Measurements from ENCODE around the gene GPM6B. TPM values are rescaled to one million over a fixed set of nuclear protein-coding genes. Genes with fewer than 3 reads are reported as not detected.

Gene GPM6B
- total RNA-seq, 6 donors from 2014 or later, result 5.2 to 29.6 (median 21.8) TPM

- TF ChIP-seq EP300 (IDR thresholded peaks at IDR 0.05) (no peak), POLR2A (IDR thresholded peaks at IDR 0.05) (no peak), POLR2AphosphoS5 (IDR thresholded peaks at IDR 0.05) (no peak)
- DNase-seq (no peak), ATAC-seq (ENCODE audit: low FRiP score in 2 of 2) (no peak)
- H3K27me3 ChIP-seq, result no peaks in the 10 kb centered on the region
- H3K4me3 ChIP-seq, result no peak overlapping the region
- H3K36me3 ChIP-seq, result no peaks in the 10 kb centered on the region
- no peaks in the 10 kb centered on the region for H3K4me1 ChIP-seq
- H3K9me3 ChIP-seq, result no peaks in the 10 kb centered on the region
- WGBS, 2 donors, result 85 to 94% methylated on average over 7 of the region's 7 CpGs
- H3K27ac ChIP-seq, result no peak overlapping the region
Measured at GRCh38 chrX:13815664-13816063, 1.2 kb downstream of the GPM6B start.

- ATAC-seq (ENCODE audit: low FRiP score in 2 of 2) (no peak), DNase-seq (no peak)
- Histone ChIP-seq H3K9me3 (no peaks in the 10 kb centered on the region), H3K4me1 (no peaks in the 10 kb centered on the region), H3K27me3 (no peaks in the 10 kb centered on the region), H3K27ac (no peak overlapping the region), H3K4me3 (no peak overlapping the region), H3K36me3 (no peaks in the 10 kb centered on the region)
- no peak for TF ChIP-seq POLR2AphosphoS5 (IDR thresholded peaks at IDR 0.05)
- TF ChIP-seq CTCF (IDR thresholded peaks at IDR 0.05), result no peak
- TF ChIP-seq POLR2A (IDR thresholded peaks at IDR 0.05), result no peak
- no peak for TF ChIP-seq EP300 (IDR thresholded peaks at IDR 0.05)
Measured at GRCh38 chrX:13808865-13809264, 8.0 kb downstream of the GPM6B start.

- Histone ChIP-seq H3K4me3 (no peak overlapping the region), H3K27ac (no peak overlapping the region), H3K36me3 (no peaks in the 10 kb centered on the region), H3K9me3 (no peaks in the 10 kb centered on the region), H3K27me3 (no peaks in the 10 kb centered on the region), H3K4me1 (no peaks in the 10 kb centered on the region)
- ATAC-seq (ENCODE audit: low FRiP score in 2 of 2), result no peak
- 71 to 76% methylated on average over 4 of the region's 4 CpGs for WGBS, 2 donors
- TF ChIP-seq CTCF (IDR thresholded peaks at IDR 0.05), result no peak
- no peak for TF ChIP-seq EP300 (IDR thresholded peaks at IDR 0.05)
- no peak for TF ChIP-seq POLR2AphosphoS5 (IDR thresholded peaks at IDR 0.05)
- no peak for TF ChIP-seq POLR2A (IDR thresholded peaks at IDR 0.05)
- DNase-seq, result no peak
Measured at GRCh38 chrX:13808293-13808692, 8.6 kb downstream of the GPM6B start.

- WGBS, 2 donors, result 69 to 72% methylated on average over 2 of the region's 2 CpGs
- ATAC-seq (ENCODE audit: low FRiP score in 2 of 2) (no peak), DNase-seq (no peak)
- Histone ChIP-seq H3K27me3 (no peaks in the 10 kb centered on the region), H3K4me1 (no peaks in the 10 kb centered on the region), H3K9me3 (no peaks in the 10 kb centered on the region), H3K4me3 (no peak overlapping the region), H3K36me3 (no peaks in the 10 kb centered on the region), H3K27ac (no peak overlapping the region)
- TF ChIP-seq CTCF (IDR thresholded peaks at IDR 0.05), result peak in 2 of 6 experiments; percentile 11 to 19
- no peak for TF ChIP-seq POLR2A (IDR thresholded peaks at IDR 0.05)
Measured at GRCh38 chrX:13805241-13805640, 11.7 kb downstream of the GPM6B start.

- ATAC-seq (ENCODE audit: low FRiP score in 2 of 2), result no peak
Measured at GRCh38 chrX:13803116-13803515, 13.8 kb downstream of the GPM6B start.

More at GRCh38 chrX:13803116-13803515, 13.8 kb downstream of the GPM6B start:
- Histone ChIP-seq H3K27me3 (no peaks in the 10 kb centered on the region), H3K4me1 (no peaks in the 10 kb centered on the region), H3K36me3 (no peaks in the 10 kb centered on the region), H3K27ac (no peak overlapping the region), H3K4me3 (no peak overlapping the region), H3K9me3 (no peaks in the 10 kb centered on the region)
- WGBS, 2 donors, result 43 to 81% methylated on average over 5 to 6 of the region's 6 CpGs
- TF ChIP-seq CTCF (IDR thresholded peaks at IDR 0.05) (no peak), EP300 (IDR thresholded peaks at IDR 0.05) (no peak), POLR2A (IDR thresholded peaks at IDR 0.05) (no peak), POLR2AphosphoS5 (IDR thresholded peaks at IDR 0.05) (no peak)
- no peak for DNase-seq
